ENCODE measurements around the gene PKD1.

DNA sequence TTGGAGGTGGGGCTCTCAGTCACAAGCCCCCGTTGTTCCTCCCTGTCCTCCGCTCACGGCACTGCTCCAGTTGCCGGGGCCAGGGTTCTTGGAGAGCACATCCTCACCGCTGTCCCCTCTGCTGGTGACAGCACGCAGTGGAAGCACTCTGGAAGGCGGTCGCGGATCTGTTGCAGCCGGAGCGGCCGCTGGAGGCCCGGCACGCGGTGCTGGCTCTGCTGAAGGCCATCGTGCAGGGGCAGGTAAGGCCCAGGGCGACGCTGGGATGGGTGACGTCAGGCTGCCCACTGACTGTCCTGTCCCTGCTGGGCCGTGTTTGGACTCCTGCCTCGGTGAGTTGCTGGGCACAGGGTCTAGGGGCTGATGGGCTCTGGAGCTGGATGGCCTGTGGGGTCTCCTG lies 82.5 kb downstream of the PKD1 start:
- TF ChIP-seq POLR2A (IDR thresholded peaks at IDR 0.05; ENCODE audit: low read depth, low read length) (no peak), POLR2AphosphoS5 (IDR thresholded peaks at IDR 0.05; ENCODE audit: low read depth, low read length) (no peak)

All from GM12892 (cell line).